Fibroblast of mammary gland (primary cell): ENCODE measurements around the gene NCR3LG1.

ENCODE experiments used
- DNase-seq: peaks from one replicate; pipeline ENCODE4 v3.0.0-alpha.2; 2010; ENCODE audit warnings: low read depth
- H3K4me3 ChIP-seq: 2 replicates; pipeline ENCODE4 v1.5.1; 2011; ENCODE audit warnings: low read depth, mild to moderate bottlenecking, low read length, moderate library complexity; ENCODE audit not compliant: control insufficient read depth
- CTCF ChIP-seq: conservative IDR thresholded peaks from 2 replicates; pipeline ENCODE4 v1.5.1; 2011; ENCODE audit warnings: low read depth, low read length, inconsistent platforms; ENCODE audit not compliant: control insufficient read depth, insufficient read depth

NCR3LG1 gene

GRCh38 chr11:17386331-17387084 is 34.9 kb downstream of the NCR3LG1 start:
- H3K4me3 ChIP-seq, result no peak overlapping the region
- DNase-seq, result peak; percentile 42
- peak; percentile 63 for TF ChIP-seq CTCF

- no peak overlapping the region for H3K4me3 ChIP-seq
- no peak for TF ChIP-seq CTCF
- no peak for DNase-seq
These were observed 35.7 kb downstream of the NCR3LG1 start for GRCh38 chr11:17387254-17387653.

- no peak for TF ChIP-seq CTCF
- H3K4me3 ChIP-seq, result no peak overlapping the region
- DNase-seq, result no peak
These were observed 36.2 kb downstream of the NCR3LG1 start for GRCh38 chr11:17387811-17388210.

- no peak for DNase-seq
- TF ChIP-seq CTCF, result no peak
- H3K4me3 ChIP-seq, result peak within 1 kb of the TSS; percentile 7
These were observed 37.1 kb downstream of the NCR3LG1 start, which contains the start of gene KCNJ11 for GRCh38 chr11:17388609-17389210. KCNJ11 (minus strand) TSS chr11:17388659; CDS start chr11:17388091, 568 bp downstream.

GRCh38 chr11:17389211-17389956 is 37.8 kb downstream of the NCR3LG1 start:
- H3K4me3 ChIP-seq, result peak overlapping the region; percentile 7
- no peak for DNase-seq
- TF ChIP-seq CTCF, result no peak

- H3K4me3 ChIP-seq, result no peak overlapping the region
- no peak for TF ChIP-seq CTCF
These were observed 38.5 kb downstream of the NCR3LG1 start for GRCh38 chr11:17389957-17390649.

More at GRCh38 chr11:17389957-17390649, 38.5 kb downstream of the NCR3LG1 start:
- DNase-seq, result no peak
